Subcutaneous adipose tissue (tissue), 4 donors: Measurements from ENCODE around the gene ST8SIA1. TPM values are rescaled to one million over a fixed set of nuclear protein-coding genes. Genes with fewer than 3 reads are reported as not detected.

ENCODE experiments used
- CTCF ChIP-seq: fragments of 450-650 bp; IDR thresholded peaks from one replicate; pipeline ENCODE4 v1.5.1; 2016; ENCODE audit warnings: low read depth, mild to moderate bottlenecking, control low read depth, antibody characterized with exemption, moderate library complexity
- total RNA-seq, 4 donors: library from RNA; depleted of rRNA; stranded (reverse); fragments of >200 nt; gene quantifications; one replicate each; pipeline ENCODE4 v1.1.0, GENCODE V29; 2016

Gene ST8SIA1
- total RNA-seq, 4 donors from 2014 or later = 0.44 to 2.0 (median 0.98) TPM

- no peak for TF ChIP-seq CTCF
Observed at GRCh38 chr12:22256041-22256441, 78.5 kb downstream of the ST8SIA1 start.

- no peak for TF ChIP-seq CTCF
Observed at GRCh38 chr12:22255097-22255496, 79.4 kb downstream of the ST8SIA1 start.

- TF ChIP-seq CTCF = no peak
Observed at GRCh38 chr12:22254478-22254877, 80.0 kb downstream of the ST8SIA1 start.

DNA sequence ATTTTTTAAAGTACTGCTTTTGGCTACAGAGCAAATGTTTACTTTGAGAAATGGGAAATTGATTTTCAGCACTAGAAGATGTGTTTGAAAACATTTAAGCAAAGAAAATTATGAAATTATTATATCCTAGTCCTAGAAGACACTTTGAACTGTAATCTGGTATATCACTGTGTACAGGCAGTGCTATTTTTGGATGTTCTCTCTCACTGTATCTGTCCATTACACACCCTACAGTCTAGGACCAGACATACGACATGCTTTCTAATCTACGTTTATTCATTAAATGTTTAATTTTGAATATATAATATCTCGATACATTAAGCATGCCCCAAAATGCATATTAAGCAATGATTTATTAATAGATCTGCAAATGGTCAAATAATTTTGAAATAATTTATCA is 82.5 kb downstream of the ST8SIA1 start:
- no peak for TF ChIP-seq CTCF

- TF ChIP-seq CTCF = no peak
Observed at GRCh38 chr12:22250762-22251161, 83.7 kb downstream of the ST8SIA1 start.

DNA sequence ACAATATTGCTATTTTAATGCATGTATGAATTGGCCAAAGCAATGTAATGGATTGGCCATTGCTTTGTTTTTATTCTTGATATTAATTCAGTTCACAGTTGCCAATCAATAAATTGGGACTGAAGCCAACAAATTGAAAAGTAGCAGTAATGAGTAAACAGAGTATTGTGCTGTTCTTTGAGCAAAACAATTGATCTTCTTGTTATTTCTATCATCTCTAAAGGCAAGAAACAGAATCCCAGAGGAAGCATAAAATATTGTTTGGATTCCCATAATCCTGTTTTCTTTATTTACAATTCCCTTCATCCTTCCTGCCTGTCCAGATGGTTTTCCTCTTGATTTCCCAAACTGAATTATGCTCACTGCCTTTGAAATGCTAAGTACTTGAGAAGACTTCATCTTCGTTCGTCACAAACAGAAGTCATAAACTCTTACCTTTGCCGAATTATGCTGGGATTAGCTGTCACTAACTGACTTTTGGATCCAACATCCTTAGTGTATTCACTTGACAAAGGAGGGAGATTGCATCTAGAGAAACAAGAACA is 85.9 kb downstream of the ST8SIA1 start:
- TF ChIP-seq CTCF = no peak

GRCh38 chr12:22248121-22248520 is 86.4 kb downstream of the ST8SIA1 start:
- TF ChIP-seq CTCF = no peak
